Liver (tissue), 9 donors: ENCODE results near the gene GPC3. TPM values are rescaled to one million over a fixed set of nuclear protein-coding genes. Genes with fewer than 3 reads are reported as not detected.

Experiments used
- DNase-seq: peaks from one replicate; pipeline ENCODE4 v3.0.0-alpha.2; 2017; ENCODE audit warnings: low spot score
- H3K27ac ChIP-seq, 2 donors: one replicate each; pipeline ENCODE4 v1.7.0; 2013; ENCODE audit warnings: inconsistent platforms in 2 of 2, low read length in 2 of 2, control low read depth in 1 of 2, low read depth in 1 of 2, mild to moderate bottlenecking in 1 of 2
- H3K27me3 ChIP-seq, 4 donors: one replicate each; pipeline versions ENCODE4 v1.6.1 to v1.7.0; 2013; ENCODE audit warnings: low read length in 3 of 4, inconsistent platforms in 1 of 4, mild to moderate bottlenecking in 1 of 4, moderate library complexity in 1 of 4; ENCODE audit not compliant: control insufficient read depth in 4 of 4, insufficient read depth in 4 of 4
- H3K36me3 ChIP-seq, 4 donors: one replicate each; pipeline versions ENCODE4 v1.6.1 to v1.7.0; 2013; ENCODE audit warnings: low read length in 3 of 4, mild to moderate bottlenecking in 3 of 4, low read depth in 1 of 4, moderate library complexity in 1 of 4; ENCODE audit not compliant: control insufficient read depth in 4 of 4, insufficient read depth in 3 of 4
- H3K4me1 ChIP-seq, 4 donors: one replicate each; pipeline versions ENCODE4 v1.6.1 to v1.7.0; 2013; ENCODE audit warnings: low read length in 3 of 4, mild to moderate bottlenecking in 3 of 4, moderate library complexity in 1 of 4; ENCODE audit not compliant: control insufficient read depth in 4 of 4, insufficient read depth in 4 of 4
- H3K4me3 ChIP-seq, 3 donors: one replicate each; pipeline versions ENCODE4 v1.6.1 to v1.7.0; 2013; ENCODE audit warnings: low read length in 3 of 3, control low read depth in 1 of 3, low read depth in 1 of 3, mild to moderate bottlenecking in 1 of 3
- H3K9ac ChIP-seq, 2 donors: one replicate each; pipeline ENCODE4 v1.7.0; 2013; ENCODE audit warnings: low read length in 2 of 2, mild to moderate bottlenecking in 2 of 2, moderate library complexity in 2 of 2, control low read depth in 1 of 2, low read depth in 1 of 2
- H3K9me3 ChIP-seq, 4 donors: one replicate each; pipeline versions ENCODE4 v1.6.1 to v1.7.0; 2013; ENCODE audit warnings: low read length in 3 of 4; ENCODE audit not compliant: control insufficient read depth in 4 of 4
- ATF3 ChIP-seq: IDR thresholded peaks from 2 replicates; pipeline ENCODE4 v1.6.1; 2016; ENCODE audit warnings: antibody characterized with exemption
- CTCF ChIP-seq: fragments of 150-350 bp; IDR thresholded peaks from 2 replicates; pipeline ENCODE4 v1.5.1; 2017; ENCODE audit warnings: improper control_type of control experiment, low read depth, low read length; ENCODE audit not compliant: missing input control
- EGR1 ChIP-seq, 2 donors: IDR thresholded peaks; 2 replicates each; pipeline ENCODE4 v1.6.1; 2016 to 2018; ENCODE audit warnings: antibody characterized with exemption in 2 of 2, low read depth in 2 of 2
- FOXA2 ChIP-seq: IDR thresholded peaks from 2 replicates; pipeline ENCODE4 v1.6.1; 2016; ENCODE audit warnings: antibody characterized with exemption
- GABPA ChIP-seq, 2 donors: IDR thresholded peaks in 1 of 2; conservative IDR thresholded peaks in 1 of 2; 2 replicates each; pipeline ENCODE4 v1.6.1; 2016; ENCODE audit warnings: antibody characterized with exemption in 2 of 2, mild to moderate bottlenecking in 1 of 2, moderate library complexity in 1 of 2
- HNF4A ChIP-seq, 2 donors: conservative IDR thresholded peaks; 2 replicates each; pipeline ENCODE4 v1.6.1; 2016; ENCODE audit warnings: antibody characterized with exemption in 2 of 2, mild to moderate bottlenecking in 2 of 2
- HNF4G ChIP-seq: IDR thresholded peaks from 2 replicates; pipeline ENCODE4 v1.6.1; 2016; ENCODE audit warnings: antibody characterized with exemption
- JUND ChIP-seq, 2 donors: IDR thresholded peaks; 2 replicates each; pipeline ENCODE4 v1.6.1; 2016; ENCODE audit warnings: antibody characterized with exemption in 2 of 2
- MAX ChIP-seq: IDR thresholded peaks from 2 replicates; pipeline ENCODE4 v1.6.1; 2016; ENCODE audit warnings: antibody characterized with exemption
- NR2F2 ChIP-seq: IDR thresholded peaks from 2 replicates; pipeline ENCODE4 v1.6.1; 2016; ENCODE audit warnings: antibody characterized with exemption
- REST ChIP-seq: IDR thresholded peaks from 2 replicates; pipeline ENCODE4 v1.6.1; 2016; ENCODE audit warnings: antibody characterized with exemption, mild to moderate bottlenecking
- RXRA ChIP-seq, 2 donors: IDR thresholded peaks; 2 replicates each; pipeline ENCODE4 v1.6.1; 2017 to 2018; ENCODE audit warnings: antibody characterized with exemption in 2 of 2, mild to moderate bottlenecking in 1 of 2
- SP1 ChIP-seq: IDR thresholded peaks from 2 replicates; pipeline ENCODE4 v1.6.1; 2018; ENCODE audit warnings: antibody characterized with exemption, mild to moderate bottlenecking
- YY1 ChIP-seq: IDR thresholded peaks from 2 replicates; pipeline ENCODE4 v1.6.1; 2016; ENCODE audit warnings: antibody characterized with exemption, mild to moderate bottlenecking
- ZBTB33 ChIP-seq: IDR thresholded peaks from 2 replicates; pipeline ENCODE4 v1.6.1; 2016; ENCODE audit warnings: antibody characterized with exemption
- WGBS: extraction: QIAGEN DNeasy Blood & Tissue Kit; methylation state at CpG from one replicate; pipeline ENCODE4 v1.1.7; 2013; 5-methylcytosine and 5-hydroxymethylcytosine counted together
- polyA plus RNA-seq, 2 donors: library from polyadenylated mRNA; stranded (reverse) in 1 of 2; unstranded in 1 of 2; fragments of 200-250 nt in 1 of 2; fragments of >200 nt in 1 of 2; fragmentation: Nextera tagmentation in 1 of 2; extraction: Ambion mirVana in 1 of 2; gene quantifications; one replicate each; pipeline versions ENCODE4 v1.2.1 to v1.2.3, GENCODE V29; 2013 to 2015
- total RNA-seq, 2 donors: library from RNA; depleted of rRNA; stranded (reverse); fragments of >200 nt; gene quantifications; one replicate each; pipeline ENCODE4 v1.2.3, GENCODE V29; 2014
- donor health status: healthy.
- donor health status: healthy.
- donor health status: healthy.
- donor health status: healthy.
- donor health status: healthy.

GPC3 gene
- total and polyA plus RNA-seq, 4 donors: 0.40 to 1,133 (median 1.5) TPM

GRCh38 chrX:133587818-133588217, 397.6 kb downstream of the GPC3 start:
- no peak for TF ChIP-seq RXRA (IDR thresholded peaks at IDR 0.05)
- TF ChIP-seq EGR1 (IDR thresholded peaks at IDR 0.05; ENCODE audit: low read depth in 2 of 2): no peak
- TF ChIP-seq MAX: no peak
- TF ChIP-seq REST: no peak
- TF ChIP-seq JUND (IDR thresholded peaks at IDR 0.05): no peak
- TF ChIP-seq FOXA2: no peak
- no peak for TF ChIP-seq YY1
- TF ChIP-seq NR2F2: no peak
- no peak for TF ChIP-seq ATF3
- no peak for TF ChIP-seq SP1

GRCh38 chrX:133587071-133587470, 398.3 kb downstream of the GPC3 start:
- H3K27me3 ChIP-seq: no peaks in the 10 kb centered on the region
- TF ChIP-seq HNF4G (no peak), ZBTB33 (no peak), EGR1 (IDR thresholded peaks at IDR 0.05; ENCODE audit: low read depth in 2 of 2) (no peak), HNF4A (conservative IDR thresholded peaks at IDR 0.05) (no peak), GABPA (IDR thresholded peaks at IDR 0.05 in 1 of 2, conservative IDR thresholded peaks at IDR 0.05 in 1 of 2) (no peak), CTCF (no peak), SP1 (no peak)
- H3K9ac ChIP-seq: no peak overlapping the region
- no peaks in the 10 kb centered on the region for H3K36me3 ChIP-seq
- no peaks in the 10 kb centered on the region for H3K4me1 ChIP-seq
- H3K4me3 ChIP-seq: no peak overlapping the region
- no peak overlapping the region for H3K27ac ChIP-seq
- WGBS: 87% methylated on average over 4 of the region's 4 CpGs
- H3K9me3 ChIP-seq: no peaks in the 10 kb centered on the region
- DNase-seq: no peak

More at GRCh38 chrX:133587818-133588217, 397.6 kb downstream of the GPC3 start:
- WGBS: 89% methylated on average over 4 of the region's 4 CpGs
- no peaks in the 10 kb centered on the region for H3K36me3 ChIP-seq
- no peaks in the 10 kb centered on the region for H3K9me3 ChIP-seq
- no peaks in the 10 kb centered on the region for H3K27me3 ChIP-seq
- no peak overlapping the region for H3K9ac ChIP-seq
- no peak overlapping the region for H3K27ac ChIP-seq
- no peak for DNase-seq
- no peaks in the 10 kb centered on the region for H3K4me1 ChIP-seq
- no peak overlapping the region for H3K4me3 ChIP-seq
